GM19035 (cell line): ENCODE data around the gene TUBE1.

ENCODE experiments used
- ATAC-seq: cut with Tn5 transposase; IDR thresholded peaks from one replicate; pipeline ENCODE4 v1.9.1; 2021; ENCODE audit not compliant: unreplicated experiment

TUBE1 gene

DNA sequence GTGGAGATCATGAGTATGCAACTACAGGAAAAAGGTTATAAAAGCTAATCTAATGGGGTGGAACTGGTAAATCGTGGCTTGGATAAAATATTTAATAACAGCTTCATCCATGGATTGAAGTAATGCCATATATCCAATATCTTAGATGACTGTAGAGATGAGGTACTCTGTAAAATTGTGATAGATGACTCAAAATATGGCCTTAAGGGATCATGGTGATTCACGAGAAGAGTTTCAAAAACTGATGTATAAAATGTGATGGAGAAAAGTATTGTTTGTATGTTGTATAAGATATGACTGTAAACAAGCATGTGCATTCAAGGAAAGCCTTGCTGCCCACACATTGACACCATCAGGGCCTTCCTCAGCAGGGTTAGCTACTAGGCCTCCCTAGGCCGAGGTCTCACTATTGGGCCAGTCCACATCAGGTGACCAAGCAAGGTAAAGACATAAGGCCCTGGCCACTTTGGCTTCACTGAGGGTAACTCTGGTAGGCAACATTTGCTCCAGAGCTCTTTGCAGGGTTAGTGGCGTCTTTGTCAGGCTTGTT is 51.1 kb downstream of the TUBE1 start:
- no peak for ATAC-seq

DNA sequence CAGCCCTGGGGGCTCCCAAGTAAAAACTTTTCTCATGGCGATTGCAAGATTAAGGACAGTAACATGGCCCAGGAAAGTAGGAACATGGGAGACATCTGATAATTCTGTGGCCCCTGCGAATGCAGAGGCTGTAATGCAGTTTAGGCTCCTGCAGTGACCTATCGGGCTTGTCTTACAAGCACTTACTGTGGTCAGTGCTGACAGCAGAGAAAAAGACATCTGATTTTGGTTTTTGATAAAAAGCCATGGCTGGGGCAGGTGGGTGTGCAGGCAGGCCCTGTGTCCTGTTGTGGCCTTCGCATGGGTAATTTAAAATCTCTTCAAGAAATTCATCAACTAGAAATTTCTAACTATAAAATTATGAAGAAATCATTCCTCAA is 52.7 kb downstream of the TUBE1 start:
- ATAC-seq, result no peak

DNA sequence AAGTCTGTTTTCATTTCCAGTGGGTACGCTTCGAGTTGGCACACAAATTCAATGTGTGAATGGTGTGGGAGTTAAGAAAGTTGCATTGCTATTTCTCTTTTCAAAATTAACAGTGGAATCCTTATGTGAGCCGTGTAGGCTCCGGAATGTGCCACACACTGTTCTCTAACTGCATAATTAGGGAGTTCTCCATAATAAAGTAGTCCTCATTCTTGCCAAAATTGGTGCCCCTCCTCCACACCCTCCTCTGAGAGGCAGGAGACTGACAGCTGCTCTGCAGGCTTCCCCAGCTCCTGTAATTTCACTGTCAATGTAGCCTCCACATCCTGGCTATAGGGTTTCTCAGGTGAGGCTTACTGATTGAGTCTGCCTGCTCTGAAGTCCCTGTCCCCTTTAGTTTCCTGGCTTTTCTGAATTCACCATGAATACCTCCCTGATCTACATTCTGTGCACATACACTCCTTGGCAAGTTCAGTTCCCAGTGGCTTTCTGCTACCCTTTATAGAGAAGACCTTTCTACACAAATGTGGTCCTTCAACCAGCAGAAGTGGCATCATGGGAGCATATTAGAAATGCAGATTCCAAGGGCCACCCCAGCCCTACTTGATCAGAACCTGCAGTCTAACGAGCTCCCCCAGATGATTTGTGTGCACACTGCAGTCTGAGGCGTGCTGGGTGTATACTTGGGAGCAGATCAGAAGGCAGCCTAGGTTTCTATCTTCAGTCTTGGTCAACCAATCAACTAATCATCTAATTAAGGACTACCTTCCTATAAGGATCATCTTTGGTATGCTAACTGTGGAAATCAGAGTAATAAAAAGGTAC is 53.3 kb downstream of the TUBE1 start:
- ATAC-seq, result no peak

DNA sequence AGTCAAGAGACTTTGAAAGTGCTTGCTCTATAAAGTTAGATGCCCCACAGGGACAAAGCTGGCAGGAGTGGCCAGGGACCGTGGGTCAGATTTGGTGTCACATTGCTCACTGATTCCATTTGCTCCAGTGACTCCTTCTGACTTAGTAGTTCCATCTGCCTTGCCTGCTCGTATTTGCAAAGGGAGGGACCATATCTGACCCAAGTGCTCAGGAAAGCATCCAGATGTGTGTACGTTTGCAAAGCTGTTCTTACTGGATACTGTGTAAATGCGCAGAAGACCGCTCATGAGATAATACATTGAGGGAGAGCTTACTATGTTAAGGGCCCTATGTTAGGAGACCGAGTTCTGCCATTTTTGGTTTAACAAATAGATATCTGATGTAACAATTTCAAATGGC is 54.6 kb downstream of the TUBE1 start:
- ATAC-seq, result no peak

DNA sequence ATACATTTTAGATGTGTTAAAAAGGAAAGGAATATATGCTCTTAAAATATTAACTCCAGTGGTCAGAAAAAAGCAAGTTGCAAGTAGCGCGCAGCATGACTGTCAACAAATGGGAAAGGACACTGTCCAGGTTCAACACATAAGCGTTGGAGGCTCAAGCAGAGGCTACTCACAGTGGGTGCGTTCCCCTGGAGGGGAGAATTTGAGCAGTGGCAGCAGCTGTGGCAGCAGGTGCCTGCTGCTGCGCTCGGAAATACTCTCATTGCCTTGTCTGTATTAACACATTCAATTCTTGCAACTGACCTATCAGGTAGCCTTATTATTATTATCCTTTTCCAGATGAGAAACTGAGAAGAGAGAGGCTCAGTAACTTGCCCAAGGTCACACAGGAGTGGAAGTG is 55.3 kb downstream of the TUBE1 start:
- ATAC-seq, result no peak

DNA sequence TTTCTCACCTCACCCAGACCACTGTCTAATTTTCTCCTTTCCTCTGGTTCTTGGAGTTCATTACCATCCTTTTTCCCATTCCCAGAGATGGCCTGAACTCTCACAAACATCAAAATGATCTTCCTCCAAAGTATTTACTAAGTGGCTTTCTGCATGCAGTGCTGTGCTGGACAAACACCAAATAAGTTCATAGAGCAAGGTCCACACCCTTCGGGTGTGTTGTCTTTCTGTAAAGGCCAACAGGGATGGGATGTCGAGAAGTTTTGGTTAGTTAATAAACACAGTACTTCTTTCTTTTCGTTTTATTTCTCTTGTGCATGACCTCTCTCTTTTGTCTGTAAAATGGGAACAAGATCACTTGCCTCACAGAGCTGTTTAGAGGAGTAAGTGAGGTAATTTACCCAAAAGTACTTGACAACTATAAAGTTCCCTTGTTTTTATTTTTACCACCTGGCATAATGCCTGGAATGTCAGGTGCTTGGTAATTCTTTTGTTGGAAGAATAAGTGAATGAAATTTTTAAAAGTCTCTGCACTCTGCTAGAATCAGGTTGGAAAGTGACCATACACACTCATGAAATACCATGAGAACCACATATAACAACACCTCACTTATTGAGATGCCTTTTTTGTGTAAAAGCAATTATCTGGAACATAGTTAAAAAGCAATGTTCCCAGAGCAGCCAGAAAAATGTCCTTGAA is 56.2 kb downstream of the TUBE1 start:
- no peak for ATAC-seq

DNA sequence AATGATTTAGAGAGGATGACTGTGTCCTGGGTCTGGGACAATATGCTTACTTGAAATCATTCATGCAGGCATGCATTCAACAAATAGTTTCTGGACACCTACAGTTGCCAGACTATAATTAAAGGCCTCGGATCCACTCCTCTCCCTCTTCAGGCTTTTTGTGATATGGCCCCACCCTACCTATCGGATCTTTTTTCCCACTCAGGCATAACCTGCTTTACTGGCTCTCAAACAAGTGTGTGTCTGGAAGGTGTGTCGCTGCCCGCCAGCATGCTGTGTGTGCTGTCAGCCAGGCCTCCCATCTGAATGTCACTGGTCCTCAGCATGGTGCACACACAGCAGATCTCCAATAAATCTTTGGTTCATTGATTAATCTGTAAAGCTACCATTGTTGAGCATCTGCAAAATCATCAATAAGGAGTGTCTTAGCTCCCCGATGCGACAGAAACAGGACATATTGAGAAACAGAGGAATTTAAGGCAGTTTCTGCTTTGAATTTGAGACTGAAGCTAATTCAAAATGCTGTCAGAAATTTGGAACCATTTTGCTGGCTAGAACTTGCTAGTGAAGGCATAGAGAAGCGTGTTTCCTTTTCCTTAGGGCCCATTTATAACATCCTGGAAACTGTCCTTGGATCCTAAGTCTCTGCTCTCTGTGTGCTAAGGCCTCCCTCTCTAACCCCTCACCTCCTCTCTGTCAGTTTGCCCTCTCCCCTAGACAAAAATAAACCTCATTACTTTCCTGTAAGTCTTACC is 56.9 kb downstream of the TUBE1 start:
- no peak for ATAC-seq

DNA sequence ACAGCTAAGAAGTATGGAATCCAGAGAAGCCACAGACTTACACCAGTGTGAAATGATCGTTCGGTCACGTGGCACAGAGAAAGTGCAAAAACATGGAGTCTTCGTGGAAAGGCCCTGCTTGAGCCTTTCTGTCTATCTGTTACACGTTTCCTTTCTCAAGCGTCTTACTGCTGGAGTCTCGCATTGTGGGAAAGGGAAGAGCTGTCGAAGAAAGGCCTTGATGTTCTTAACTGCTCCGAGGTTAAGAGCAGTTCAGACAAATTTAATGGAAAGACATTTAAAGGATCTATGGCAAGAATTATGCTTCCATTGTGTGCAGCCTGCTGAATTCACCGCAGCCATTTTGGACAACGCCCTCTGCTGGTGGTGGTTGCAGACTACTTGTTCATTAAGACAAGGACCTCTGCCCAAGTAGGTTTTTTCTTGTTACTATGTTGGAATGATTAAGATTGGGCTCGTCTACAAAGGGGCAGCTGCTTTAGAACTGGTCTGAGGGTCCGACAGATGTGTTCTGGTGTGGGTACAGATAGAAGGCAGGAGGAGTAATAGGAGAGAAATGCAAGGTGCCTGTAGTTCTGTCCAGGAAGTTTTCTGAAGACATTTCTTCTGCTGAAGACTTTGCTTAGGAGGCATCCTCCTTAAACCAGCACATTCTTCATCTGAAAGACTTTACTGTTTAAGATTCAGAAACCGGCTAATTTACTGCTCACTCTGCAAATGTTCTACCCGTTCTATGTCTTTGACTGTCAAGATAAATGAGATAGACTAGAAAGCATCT is 58.0 kb downstream of the TUBE1 start:
- no peak for ATAC-seq

DNA sequence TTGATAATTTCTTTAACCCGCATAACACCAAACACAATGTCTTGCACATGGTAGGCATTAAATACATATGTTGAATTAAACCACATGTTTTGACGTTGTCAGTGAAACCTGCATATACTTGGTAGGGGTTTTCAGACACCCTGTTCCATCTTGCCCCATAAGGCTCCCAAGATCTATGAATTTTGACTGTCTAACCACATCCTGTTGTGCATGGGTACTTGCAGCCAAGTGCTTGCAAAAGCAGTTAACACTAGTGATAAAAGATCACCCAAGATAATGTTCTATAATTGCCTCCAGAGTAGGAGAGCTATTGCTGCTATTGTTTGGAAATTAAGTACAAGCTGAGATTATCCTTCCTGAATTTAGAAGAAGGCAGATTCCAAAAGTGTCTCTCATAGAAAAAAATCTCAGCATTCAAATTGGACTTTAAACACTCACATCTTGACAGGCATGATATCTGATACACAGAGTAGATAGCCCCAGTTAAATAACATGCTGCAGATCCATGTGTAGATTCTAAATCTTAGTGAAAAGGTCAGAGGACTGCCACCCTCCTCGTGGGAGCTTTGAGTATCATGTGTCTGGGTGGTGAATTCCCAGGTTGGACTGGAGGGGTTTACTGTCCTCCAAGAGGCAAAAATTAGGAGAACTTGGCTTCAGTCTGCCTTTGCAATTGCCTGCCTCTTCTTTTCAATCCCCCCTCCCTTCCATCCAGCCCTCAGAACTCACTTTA is 59.2 kb downstream of the TUBE1 start:
- ATAC-seq, result peak; percentile 61

DNA sequence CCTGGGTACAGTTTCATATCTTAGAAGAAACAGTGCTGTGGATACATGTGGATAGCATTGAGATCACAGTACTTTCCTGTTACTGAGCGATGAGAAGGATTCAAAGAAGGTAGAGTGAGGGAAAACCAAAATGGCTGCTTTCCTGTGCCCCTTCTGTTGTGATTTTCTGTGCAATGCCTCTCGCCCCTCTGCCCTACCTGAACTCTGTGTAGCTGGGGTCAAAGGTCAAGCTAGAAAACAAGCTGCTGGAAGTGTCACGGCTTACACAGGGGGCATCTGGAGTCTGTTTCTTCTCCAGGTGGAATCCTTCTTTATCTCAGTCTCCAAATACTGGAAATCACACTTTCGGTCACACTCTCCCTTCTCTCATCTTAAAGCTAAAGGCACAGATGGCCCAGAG is 60.3 kb downstream of the TUBE1 start:
- no peak for ATAC-seq

DNA sequence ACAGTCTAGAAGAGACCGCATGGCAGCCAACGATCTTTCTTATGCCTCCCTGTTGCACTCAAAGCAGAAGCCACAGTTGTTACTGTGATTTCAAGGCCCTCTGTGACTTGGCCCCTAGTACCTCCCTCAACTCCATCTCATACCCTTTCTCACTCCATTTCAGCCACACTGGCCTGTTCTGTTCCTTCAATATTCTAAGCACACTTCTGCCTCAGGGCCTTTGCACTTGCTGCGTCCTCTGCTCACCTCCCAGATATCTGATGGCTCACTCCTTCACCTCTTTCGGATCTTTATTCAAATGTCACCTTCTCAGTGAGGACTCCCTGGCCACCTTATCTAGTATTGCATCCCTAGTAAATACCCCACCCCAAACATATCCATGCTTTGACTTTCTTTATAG is 62.8 kb downstream of the TUBE1 start:
- ATAC-seq, result no peak

DNA sequence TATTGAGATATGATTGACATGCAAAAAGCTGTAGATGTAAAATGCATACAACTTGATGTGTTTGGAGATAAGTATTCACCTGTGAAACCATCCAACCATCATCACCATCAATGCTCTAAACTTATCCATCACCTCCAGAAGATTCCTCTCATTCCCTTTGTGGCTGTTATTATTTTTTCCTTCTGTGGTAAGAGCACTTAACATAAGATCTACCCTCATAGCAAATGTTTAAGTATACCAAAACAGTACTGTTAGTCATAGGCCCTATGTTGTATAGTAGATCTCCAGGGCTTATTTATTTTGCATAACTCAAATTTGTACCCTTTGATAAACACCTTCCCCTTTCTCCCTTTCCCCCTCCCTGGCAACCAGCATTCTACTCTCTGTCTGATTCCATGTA is 64.5 kb downstream of the TUBE1 start:
- no peak for ATAC-seq

DNA sequence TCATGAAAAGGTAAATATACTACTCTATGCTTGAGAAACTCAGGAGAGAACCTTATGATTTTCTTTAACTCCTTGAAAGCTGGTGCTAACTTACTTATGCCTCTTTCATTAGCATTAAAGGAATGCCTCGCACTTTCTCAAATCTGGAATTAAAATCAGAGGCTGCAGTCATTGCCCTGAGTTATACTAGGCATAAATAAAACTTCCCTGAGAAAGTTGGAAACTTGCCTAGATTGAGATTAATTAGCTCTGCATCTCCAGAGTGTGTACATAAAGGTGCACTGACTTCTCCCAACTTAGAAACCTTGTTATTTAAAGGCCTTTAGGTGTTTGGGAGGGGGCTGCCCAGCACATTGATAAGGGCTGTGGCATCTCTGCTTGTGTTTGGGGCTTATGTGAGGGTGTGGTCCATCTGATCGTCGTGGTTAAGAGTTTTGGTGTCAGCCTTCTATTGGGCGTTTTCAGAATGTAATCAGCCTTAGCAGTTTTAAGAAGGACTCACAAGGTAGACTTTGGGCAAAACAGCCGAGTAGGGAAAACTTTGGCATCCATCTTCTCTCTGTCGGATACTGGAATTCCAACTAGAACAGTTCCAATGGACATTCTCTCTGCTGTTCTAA is 65.5 kb downstream of the TUBE1 start:
- no peak for ATAC-seq
